ENCODE data around the gene ACVRL1.
"Not testable (repeated sequence)": the region's sequence is repeated elsewhere in the genome, so short reads cannot be mapped to it uniquely, and the experiment has no call there.

The ACVRL1 gene

DNA sequence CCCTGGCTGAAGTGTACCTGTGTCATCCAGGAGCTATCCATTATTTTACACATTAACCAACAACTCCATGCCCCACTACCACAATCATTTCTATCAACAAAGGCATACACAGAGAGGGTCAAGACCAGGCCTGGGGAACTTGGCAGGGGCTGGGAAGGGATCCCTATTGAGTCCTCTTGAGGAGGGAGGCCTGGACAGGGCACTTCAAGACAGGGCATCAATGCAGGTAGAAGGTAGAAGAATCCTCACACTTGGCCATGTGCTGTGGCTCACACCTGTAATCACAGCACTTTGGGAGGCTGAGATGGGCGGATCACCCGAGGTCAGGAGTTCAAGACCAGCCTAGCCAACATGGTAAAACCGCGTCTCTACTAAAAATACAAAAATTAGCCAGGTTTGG is 32.8 kb upstream of the ACVRL1 start:
- DNase-seq: no peak

DNA sequence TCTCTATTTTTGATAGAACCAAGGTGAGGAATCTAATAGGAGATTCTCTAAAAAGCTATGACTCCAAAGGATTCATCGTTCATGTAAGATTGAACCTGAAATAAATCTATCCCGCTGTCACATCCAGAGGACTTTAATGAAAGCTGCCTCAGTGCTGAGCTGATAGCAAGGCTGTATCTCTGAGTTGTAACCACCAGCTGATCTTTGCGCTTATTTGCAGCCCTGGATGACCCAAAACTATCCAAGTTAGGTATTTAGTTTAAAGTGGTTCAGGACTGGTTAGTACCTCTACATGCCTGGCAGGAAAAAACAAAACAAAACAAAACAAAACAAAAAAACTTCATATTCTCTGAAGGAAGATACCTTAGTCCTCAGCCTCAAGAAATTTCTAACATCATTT is 28.2 kb upstream of the ACVRL1 start:
- no peak for DNase-seq

DNA sequence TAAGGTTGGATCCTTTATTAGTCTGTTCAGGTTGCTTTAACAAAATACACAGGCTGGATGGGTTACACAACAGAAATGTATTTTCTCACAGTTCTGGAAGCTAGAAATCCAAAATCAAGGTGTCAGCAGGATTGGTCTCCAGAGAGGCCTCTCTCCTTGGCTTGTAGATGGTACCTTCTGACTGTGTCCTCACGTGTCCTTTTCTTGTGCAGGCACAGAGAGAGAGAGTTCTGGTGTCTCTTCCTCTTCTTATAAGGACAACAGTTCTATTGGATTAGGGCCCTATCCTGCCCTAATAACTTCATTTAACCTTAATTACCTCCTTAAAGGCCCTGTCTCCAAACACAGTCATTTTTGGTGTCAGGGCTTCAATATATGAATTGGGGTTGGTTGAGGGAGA is 24.0 kb upstream of the ACVRL1 start:
- no peak for DNase-seq

DNA sequence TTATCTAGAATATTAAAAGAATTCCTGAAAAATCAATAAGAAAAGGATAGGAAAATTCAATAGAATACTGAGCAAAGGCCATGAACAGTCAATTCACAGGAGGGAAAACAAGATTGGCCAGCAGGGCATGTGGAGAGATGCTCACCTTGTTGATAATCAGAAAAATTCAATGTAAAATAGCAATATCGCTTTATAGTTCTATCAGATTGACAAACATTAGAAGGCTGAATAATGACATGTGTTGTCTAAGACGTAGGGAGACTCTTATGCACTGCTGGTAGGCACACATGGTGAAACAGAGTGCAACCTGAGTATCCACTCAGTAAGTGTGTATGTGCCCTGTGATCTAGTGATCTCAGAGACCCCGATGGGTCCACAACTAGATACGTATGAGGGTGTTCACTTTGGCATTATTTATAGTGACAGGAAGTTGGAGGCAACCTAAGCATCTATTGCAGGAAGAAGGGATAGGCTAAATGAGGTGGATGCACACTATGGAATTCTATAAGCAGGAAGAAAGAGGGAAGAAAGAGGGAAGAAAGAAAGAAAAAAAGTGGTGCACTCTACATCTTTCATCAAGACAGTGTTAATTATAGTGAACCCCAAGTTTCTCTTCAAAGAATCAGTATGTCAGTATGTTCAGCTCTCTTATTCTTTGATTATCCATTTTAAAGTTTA is 23.2 kb upstream of the ACVRL1 start:
- no peak for DNase-seq

DNA sequence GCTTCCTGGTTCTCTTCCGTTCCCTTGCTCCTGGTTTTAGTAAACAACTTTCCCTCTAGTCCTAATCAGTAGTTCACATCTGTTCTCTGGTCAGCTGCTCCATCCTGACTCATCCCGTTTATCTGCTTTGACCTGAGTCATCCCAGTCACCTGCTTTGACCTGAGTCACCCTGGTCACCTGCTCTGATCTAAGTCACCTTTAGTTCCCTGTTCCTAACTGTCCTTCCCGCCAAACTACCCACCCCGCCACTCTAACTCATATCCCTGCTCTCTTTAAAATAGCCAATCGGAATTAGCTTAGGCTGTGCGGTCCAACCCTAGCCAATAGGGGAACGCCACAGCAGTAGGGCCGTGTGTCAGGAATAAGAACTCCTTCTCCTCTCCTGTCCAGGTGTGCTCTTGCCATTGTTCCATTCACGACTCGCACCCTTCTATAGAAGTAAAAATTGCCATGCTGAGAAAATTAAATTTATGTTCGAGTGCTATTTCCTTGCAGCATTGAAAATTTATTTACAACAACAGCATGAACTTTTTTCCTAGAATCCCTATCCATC is 22.6 kb upstream of the ACVRL1 start:
- no peak for DNase-seq

DNA sequence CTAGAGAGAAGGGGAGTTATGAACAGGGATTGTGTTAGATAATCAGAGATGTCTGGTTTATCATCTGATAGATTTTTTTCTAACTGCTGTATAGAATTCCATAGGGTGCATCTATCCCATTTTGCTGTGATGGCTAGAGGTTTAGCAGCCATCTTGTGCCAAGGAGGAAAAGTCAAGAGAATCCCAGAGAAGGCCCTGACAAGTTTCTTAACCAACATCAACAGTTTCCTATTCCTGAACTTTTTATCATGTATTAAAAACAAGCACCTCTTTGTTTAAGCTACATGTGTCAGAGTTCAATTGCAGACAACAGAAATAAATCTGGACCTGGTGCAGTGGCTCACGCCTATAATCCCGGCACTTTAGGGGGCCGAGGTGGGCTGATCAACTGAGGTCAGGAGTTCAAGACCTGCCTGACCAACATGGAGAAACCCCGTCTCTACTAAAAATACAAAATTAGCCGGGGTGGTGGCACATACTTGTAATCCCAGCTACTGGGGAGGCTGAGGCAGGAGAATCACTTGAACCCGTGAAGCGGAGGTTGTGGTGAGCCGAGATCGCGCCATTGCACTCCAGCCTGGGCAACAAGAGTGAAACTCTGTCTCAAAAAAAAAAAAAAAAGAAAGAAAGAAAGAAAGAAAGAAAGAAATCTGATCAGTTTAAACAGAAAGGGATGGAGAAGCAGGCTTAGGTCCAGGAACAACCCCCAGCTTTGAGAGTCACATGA is 21.8 kb upstream of the ACVRL1 start:
- DNase-seq: not testable (repeated sequence)

DNA sequence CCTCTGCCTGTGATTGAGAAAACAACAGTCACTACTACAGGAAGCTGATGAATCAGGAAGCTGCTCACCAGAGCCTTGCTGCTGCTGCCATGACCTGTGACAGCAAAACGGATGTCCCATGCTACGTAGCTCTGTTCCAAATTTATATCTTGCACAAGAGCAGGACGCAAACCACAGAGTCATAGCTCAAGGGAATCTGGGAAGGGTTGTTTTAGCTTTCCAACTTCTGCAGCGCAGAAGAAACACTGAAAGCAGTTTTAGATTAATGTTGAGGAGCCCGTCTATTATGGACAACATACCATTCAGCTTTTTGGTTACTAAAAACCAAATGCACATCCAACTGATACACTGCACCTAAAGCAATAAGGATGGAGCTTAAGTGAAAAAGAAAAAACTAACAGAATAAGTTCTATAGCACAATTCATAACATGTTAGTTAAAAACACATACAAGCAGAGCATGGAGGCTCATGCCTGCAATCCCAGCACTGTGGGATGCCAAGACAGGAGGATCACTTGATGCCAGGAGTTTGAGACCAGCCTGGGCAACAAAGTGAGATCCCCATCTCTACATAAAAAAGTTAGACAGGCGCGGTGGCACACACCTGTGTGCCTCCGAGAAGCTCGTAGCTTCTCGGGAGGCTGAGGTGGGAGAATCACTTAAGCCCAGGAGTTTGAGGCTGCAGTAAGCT is 21.1 kb upstream of the ACVRL1 start:
- DNase-seq: no peak

DNA sequence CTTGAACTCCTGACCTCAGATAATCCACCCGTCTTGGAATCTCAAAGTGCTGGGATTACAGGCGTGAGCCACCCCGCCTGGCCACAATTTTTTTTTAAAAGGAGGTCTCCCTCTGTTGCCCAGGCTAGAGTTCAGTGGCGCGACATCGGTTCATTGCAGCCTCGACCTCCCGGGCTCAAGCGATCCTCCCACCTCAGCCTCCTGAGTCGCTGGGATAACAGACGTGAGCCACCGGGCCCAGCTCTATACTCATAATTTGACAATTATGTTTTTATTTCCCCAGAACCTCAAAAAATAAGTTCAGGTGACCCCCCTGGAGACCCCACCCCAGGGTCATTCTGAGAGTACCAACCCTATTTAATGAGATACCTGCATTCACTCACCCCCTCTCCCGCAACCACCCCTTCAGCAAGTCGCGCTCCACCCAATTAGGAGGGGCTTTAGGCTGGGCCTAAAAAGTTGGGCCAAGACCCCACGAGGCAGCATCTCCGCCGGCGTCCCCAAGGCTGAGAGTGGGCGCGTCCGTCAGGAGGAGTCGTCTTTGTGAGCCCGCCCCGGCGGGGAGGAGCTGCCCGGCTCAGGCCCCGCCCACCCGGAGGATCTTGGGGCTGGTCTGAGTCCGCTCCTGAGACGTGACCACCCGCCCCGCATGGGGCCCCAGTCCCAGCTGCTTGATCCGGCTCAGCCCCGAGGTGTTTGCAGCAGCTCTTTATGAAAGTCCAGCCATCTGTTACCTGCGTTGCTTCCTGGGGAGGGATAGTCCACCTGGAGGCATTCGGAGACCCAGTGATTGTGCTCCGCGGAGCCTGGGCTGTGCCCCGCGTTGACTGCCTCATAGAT is 19.6 kb upstream of the ACVRL1 start, which contains the start of gene ANKRD33:
ANKRD33 (plus strand) TSS at position 628 of the 840 bp plus-strand sequence; CDS start at position 712, 84 bp downstream.
- peak; percentile 76 for DNase-seq

DNA sequence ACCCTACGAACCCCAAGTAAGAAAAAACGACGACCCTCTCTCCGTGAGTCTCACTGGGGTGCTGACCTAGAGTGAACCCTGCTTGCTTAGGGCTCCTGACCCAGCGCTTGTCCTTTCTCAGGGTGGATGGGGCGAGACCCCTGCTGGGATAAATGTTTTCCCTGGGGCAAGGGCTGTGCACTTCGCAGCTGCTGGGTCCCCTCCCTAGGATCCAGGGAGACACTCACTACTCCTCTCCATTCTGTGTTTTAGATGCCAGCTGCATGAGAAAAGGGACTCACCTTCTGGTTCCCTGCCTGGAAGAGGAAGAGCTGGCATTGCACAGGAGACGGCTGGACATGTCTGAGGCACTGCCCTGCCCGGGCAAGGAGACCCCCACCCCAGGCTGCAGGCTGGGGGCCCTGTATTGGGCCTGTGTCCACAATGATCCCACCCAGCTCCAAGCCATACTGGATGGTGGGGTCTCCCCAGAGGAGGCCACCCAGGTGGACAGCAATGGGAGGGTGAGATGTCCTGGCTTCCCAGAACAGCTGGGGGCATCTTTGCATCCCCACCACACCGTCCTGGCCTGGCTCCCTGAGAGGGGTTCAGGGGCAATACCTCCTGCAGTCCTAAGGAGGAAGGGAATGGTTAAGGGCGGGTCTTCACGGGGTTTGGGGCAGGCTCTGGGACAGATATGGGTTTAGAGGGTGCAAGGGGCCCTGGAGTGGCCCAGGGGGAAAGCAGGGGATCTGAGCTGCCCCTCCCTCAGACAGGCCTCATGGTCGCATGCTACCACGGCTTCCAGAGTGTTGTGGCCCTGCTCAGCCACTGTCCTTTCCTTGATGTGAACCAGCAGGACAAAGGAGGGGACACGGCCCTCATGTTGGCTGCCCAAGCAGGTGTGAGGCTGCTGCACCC is 18.7 kb upstream of the ACVRL1 start:
- DNase-seq: no peak

DNA sequence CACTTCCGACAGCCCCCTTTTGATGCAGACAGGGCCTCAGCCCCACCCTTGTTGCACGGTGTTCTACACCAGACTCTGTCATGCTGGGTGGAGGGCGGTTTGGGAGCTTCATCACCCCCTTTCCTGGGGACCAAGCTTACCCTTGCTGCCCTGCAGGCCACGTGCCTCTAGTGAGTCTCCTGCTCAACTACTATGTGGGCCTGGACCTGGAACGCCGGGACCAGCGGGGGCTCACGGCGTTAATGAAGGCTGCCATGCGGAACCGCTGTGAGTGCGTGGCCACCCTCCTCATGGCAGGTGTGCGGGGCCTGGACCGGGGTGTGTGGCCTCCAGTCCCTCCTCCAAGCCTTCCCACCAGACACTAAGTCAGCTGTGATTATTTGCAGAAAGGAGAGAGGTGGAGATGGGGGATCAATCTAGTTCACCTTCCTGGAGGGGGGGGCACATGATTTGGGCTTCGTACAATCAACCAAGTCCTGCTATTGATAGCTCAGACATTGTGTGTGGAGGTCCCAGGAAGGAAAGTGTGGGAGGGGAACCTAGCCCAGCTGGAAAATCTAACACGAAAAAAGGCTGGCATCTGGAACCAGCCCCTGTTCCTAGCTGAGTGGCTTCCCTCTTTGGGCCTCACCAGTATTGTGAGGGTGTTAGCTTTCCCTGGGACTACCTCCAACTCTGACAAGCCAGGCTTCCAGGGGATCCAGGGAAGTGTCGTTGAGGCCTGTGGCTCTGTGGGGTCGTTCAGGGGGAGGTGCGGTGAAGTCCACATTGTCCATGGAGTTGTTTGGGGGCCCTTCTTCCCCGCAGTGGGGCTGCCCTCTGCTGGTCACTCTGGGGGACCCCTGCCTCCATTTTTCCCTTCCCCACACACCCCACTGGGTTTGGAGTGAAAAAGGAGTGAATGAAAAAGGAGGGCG is 17.8 kb upstream of the ACVRL1 start:
- no peak for DNase-seq

DNA sequence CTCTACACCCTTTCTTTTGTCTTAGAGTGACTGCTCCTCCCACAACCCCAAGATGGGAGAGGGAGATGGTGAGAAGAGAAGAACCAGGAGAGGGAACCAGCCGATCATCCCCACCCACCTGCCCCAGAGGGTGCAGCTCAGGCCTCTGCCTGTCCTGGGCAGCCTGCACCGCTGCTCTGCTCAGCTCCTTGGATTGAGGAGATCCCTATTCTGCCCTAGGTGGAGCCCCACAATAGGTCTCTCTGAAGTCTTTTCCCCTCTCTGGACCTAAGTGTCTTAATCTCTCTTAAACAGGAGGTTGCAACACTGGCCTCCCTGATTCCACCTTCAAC is 17.2 kb upstream of the ACVRL1 start:
- DNase-seq: no peak

DNA sequence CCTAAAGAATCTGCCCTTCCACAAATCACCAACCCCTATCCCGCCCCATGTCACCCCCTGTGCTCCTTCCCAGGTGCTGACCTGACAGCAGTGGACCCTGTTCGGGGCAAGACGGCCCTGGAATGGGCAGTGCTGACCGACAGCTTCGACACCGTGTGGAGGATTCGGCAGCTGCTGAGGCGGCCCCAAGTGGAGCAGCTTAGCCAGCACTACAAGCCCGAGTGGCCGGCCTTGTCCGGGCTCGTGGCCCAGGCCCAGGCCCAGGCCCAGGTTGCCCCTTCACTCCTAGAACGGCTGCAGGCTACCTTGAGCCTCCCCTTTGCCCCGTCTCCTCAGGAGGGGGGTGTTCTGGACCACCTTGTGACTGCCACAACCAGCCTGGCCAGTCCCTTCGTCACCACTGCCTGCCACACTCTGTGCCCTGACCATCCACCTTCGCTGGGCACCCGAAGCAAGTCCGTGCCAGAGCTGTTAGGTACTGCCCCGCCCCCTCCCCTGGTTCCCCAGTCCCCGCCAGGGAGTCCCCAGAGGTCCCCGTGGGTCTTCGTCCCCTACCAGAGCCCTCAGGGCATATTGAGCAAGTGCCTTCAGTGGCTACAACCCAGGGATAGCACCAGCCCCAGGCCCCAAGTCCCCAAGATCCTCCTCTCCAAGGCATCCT is 16.7 kb upstream of the ACVRL1 start:
- no peak for DNase-seq

DNA sequence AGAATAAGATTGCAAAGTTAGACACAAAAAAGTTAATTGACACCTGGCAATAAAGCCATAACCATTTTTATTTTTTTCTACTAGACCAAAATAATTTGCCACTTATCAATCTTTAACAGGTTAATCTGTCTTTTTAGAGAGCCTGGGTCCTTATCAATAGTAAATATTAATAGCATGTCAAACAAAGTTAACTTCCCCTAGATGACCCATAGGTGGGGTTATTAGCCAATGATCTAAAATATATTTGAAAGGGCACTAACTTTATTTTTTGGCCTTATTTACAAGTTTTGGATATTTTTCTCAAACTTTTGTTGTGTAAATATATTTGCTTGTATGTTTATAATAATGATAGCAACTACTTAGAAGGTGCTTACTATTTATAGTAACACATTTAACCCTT is 15.5 kb upstream of the ACVRL1 start:
- DNase-seq: no peak

DNA sequence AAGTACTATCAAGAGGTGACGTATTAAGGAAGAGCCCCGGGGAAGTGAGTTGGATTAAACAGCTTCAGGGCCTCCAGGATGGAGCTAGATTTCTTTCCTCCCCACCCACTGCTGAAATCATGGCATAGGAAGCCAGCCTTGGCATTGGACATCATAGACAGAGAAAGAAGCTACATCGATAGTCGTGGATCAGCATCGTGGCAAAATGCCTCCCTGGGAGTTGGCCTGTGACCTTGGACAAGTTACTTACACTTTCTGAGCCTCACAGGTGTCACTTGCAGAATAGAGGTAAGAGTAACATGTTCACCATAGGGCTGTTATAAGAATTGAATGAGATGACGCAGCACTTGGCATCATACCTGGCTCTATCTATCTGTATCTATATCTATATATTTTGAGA is 13.5 kb upstream of the ACVRL1 start:
- DNase-seq: no peak

DNA sequence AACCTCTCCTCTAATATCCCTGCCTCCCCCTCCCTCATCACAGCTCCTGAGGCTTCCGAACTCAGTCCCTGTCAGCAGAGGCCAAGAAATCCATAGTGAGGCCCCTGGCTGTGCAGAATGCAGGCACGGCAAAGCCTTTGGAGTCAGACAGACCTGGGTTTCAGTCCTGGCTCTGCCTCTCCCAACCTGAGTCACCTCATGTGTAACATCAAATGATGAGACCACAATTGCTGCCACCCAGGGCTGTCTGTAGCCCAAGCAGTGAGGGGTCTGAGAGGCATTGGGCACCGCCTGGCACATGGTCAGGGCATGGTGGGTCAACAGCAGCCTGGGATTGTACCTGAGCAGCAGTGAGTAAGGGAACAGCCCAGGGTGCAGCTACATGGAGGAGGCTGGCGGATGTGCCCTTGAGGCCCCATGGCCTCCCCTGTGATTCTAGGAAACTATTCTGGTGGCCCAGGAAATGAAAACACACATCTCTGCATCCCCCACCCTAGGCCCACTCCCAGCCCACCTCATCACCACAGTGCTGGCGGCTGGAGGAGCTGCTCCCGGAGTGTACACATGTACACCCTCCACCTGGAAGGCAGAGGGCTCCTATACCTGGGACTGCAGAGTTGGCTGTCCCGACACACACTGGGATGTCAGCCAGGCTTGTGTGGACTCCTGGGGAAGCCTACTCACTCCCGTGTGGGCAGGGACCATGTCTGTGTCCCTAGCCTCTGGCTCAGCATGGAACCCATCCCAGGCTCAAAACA is 11.7 kb upstream of the ACVRL1 start:
- no peak for DNase-seq

DNA sequence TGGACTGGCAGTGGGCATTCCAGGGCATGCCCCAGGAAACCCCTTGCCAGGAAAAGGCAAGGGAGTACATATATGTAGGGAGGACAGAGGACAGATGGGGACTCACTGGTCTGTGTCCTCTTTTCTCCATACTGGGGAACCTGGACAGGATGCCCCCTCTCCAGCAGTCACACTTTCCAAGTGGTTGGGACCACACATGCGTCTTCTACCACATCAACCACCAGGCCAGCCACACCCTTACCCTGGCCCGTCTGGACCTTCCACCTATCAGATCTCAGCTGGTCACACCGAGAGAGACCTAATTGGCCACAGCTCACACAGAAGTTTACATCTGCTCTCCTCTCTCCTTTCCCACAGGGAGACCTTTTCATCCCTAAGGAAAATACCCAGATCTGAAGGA is 11.1 kb upstream of the ACVRL1 start:
- no peak for DNase-seq

DNA sequence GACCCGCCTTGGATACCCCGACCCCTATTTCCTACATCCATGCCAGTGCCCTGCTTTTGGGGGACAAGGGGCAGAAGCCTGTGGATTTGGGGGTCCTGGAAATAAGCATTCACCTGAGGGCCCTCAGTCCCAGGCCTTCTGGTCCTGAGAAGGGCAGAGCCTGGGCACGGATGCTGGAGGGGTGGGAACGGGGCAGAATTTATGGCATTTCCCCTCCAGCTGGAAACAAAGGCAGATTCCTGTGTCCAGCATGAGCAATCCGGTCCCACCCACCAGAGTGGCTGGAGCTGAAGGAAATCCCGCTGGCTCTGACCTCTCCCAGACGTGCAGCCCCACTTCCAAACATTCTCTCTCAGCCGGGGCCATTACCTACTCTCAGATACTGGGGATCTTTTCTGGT is 10.1 kb upstream of the ACVRL1 start:
- DNase-seq: no peak

DNA sequence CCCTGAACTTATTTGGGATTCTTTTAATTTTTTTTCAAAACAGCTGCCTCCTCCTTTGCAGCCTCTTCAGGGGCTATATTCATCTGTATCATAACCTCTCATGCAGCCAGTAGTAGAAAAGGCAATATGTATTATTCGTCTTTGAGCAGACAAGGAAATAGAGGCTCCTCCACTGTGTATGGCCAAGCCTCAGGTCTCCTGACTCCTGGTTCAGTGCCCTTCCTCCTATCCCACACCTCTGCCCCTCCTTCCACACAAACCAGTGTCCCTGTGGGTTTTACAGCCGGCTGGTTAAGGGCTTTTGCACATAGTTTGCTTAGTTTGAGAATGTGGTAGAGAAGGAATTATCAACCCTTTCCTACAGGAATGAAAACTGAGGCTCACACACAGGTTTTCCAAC is 8.8 kb upstream of the ACVRL1 start:
- DNase-seq: no peak

DNA sequence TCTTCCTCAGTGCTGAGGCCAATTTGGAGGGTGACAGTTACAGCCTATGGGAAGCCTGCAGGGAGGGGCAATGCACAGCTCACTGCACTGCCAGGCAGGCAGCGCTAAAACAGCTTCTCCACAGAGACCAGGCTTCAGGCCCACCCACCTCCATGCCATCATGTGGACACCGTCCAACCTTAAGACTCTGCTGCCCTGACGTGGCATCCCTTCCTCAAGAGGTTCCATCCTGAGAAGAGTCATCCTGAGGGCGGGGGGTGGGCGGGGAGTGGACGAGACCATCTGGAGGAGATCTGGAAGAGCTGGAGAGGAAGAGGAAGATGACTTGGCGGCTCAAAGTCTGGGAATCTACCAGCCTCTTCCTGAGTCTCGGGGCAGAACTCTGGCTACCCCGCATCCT is 8.4 kb upstream of the ACVRL1 start:
- no peak for DNase-seq
